ENCODE data around the gene ERP44.
"Not testable (repeated sequence)": the region's sequence is repeated elsewhere in the genome, so short reads cannot be mapped to it uniquely, and the experiment has no call there.

ERP44 gene

DNA sequence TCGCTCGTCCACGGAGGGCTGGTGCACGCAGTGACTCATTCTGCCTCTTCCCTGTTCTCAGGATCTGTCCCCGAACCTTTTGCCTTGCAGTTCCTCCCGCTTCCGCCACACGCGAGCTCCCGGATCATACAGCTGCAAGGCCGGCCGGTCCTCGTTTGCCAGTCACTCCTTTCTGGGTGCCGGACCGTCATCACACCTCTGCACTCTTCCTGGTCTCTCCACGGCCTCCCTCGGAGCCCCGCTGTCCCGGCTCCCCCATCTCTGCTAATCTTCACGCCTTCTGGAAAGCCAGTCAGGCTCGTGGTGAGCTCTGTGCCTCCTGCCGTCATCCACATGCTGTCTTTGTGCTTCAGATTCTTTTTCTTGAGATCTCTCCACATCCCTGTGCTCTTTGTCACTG is 100.5 kb downstream of the ERP44 start:
- no peak for DNase-seq

DNA sequence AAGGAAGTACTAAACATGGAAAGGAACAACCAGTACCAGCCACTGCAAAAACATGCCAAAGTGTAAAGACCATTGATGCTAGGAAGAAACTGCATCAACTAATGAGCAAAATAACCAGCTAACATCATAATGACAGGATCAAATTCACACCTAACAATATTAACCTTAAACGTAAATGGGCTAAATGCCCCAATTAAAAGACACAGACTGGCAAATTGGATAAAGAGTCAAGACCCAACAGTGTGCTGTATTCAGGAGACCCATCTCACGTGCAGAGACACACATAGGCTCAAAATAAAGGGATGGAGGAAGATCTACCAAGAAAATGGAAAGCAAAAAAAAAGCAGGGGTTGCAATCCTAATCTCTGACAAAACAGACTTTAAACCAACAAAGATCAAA is 108.3 kb downstream of the ERP44 start:
- not testable (repeated sequence) for DNase-seq

DNA sequence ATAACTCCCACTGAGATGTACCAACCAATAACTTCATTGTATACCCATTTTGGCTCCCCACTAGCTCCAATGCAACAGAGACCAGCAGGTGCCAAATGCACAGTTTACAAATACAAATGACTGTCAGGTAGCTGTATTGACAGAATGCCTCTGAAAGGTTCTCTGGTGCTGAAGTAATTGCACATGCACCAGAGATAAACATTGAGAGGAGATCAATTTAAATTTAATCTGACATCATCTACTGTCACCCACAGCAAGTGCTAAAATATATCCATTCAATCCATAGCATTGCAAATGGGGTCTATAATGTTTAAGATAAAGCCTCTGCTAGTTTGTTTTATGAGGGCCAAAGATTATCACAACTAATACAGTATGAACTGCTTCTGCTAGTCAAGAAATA is 112.2 kb downstream of the ERP44 start:
- no peak for DNase-seq

DNA sequence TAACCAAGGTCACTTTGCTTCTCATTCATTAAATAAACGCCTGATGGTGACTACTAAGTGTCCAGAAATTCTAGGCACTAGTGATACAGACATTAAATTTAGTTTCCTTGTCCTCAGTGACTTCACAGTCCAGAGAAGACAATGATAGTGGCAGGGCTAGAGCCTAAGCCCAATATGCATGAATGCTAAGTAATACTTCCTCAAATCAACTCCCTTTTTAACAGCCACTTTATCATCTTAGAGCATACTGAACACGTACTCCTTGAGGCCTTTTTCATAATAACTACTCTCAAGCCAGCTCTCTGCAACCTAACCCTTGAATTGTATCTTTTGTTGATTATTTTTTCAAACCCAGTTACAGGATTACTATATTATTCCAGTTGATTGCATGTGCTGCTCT is 118.2 kb downstream of the ERP44 start:
- DNase-seq: no peak

DNA sequence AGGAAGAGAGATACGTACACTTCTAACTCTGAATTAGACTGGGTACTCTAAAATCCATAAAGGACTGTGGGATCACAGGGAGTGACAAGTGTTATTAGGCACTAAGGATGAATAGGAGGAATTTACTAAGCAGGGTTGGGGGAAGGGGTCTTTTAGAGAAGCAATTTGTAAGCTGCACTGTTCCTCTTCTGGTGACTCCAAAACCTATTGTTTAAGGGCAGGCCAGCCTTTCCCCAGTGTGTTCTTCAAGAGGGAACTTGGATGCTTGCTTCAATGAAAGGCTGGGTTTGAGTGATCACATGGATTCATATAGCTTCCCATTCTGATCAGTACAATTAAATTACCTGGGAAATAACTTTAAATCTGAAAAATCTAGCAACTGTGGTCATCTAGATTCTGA is 120.6 kb downstream of the ERP44 start:
- peak; percentile 17 for DNase-seq

DNA sequence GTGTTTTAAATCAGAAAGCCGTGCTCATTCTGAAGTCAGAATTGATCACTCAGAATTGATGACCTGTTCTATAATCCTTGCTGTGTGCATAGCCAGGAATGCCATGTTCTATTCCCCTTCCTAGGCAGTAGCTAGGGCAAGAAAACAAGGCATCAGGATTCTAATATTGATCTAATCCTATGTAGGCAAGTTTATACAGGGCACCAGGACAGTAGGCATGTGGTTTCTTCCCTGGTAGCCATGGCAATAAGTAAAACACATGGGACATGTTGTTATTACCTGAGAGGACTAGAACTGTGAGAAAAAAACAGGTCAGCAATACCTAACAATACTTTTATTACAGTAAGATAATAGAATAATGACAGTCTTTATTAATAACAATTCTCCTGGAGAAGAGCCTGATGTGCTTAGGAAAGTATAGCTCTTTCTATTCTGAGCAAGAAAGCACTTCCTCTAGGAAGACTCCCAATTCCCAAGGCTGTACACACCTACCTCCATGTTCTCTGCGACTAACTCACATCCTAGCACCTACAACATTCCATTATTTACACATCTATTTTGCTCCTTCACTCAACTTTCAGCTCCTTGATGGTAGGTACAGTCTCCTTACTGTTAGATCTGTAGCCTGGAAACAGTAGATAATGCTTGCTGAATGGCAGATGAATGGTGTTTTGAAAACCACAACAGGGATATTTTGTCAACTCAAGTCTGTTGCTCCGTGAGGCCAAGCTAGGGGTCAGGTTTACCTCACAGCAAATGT is 121.6 kb downstream of the ERP44 start:
- no peak for DNase-seq

DNA sequence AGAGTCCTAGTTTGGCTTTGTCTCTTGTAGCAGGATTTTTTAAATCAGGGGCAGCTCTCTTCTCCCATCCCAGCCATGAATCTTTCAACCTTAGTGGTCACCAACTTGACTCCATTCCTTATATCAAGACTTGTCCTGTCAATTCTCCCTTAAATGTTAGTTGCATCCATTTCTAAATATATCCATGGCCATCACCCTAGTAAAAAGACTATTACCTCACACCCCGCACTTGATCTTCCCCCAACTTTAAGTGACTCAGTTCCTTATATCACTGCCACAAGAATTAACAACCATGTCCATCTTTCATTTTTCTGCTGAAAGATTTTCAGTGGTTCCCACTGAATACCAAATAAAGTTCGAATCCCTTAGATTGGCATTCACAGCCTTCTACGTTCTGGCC is 125.3 kb downstream of the ERP44 start:
- DNase-seq: no peak

DNA sequence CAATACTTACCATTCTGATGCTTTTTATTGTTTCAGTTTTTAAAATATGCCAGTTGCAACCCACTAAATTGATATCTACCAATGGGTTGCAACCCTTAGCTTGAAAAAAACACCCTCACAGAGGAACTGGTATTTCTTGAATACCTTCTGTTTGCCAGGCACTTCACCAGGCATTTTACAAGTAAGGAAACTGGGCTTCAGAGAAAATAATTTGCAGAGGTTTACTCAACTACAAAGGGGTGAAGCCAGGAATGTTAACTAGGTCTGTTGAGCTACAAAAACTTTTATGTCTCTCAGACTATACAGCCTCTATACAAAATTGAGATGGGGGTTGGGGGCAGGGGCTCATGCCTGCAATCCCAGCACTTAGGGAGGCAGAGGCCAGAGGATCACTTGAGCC is 127.4 kb downstream of the ERP44 start:
- no peak for DNase-seq

DNA sequence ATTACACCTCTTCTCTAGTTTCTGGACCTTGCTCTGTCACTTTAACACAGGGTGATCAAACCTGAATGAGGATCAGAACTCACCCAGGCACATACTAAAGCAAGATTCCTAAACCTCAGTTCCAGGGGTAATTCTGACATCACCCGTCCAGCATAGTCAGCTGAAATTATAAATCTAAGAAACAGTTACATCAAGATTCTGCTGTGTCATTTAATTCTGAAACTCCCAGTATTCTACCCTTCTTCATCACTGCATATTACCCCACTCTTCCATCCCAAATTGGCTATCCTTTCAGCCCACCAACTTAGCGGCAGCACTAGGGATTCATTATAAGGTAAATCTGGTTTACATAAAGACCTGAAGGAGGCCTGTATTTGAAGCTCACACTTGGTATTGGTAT is 128.3 kb downstream of the ERP44 start:
- DNase-seq: no peak

DNA sequence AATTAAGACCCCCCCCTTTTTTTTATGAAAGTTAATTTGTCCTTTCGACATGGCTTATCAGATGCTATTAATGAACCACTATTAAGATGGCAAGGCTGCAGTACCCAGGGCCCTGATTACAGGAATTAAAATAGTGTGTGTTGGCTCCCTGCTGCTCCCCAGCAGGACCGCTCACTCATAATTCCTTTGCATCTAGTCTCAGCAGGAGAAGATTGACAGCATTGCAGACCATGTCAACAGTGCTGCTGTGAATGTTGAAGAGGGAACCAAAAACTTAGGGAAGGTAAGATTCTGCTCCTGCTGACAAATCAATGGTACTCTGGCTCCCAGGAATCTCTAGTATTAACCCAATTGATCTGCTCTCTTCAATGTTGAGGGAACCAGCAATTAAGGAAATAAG is 131.3 kb downstream of the ERP44 start:
- no peak for DNase-seq

DNA sequence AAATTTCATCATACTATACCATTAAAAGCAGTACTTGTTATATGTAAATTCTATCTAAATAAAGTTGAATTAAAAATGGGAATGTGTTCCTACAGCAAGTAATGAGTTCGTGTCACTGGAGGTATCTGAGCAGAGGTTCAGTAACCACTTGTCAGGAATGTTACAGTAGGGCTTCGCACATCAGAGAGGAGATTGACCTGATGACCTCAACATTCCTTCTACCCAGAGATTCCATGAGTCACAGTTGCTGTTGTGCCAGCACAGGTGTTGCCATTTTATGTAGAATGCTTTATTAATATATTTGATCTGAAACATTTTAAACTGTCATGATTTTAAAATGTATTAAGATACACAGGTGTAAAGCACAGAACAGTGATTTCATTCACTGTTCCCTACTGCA is 132.1 kb downstream of the ERP44 start:
- no peak for DNase-seq

DNA sequence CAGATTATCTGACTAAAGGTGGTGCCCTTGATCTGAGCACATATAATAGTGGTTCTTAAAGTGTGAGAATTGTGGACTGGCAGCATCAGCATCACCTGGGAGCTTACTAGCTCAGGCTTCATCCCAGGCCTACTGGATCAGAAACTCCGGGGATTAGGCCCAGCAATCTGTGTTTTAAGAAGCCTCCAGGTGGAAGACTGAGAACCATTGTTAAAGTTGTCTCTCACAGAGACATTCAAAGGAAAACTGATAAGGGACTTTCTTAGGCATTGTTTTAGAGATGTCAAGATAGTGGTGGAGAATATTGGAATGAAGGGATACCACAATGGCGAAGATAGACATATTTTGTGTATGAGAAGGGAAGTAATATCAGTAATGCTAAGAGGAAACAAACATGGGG is 132.8 kb downstream of the ERP44 start:
- no peak for DNase-seq

DNA sequence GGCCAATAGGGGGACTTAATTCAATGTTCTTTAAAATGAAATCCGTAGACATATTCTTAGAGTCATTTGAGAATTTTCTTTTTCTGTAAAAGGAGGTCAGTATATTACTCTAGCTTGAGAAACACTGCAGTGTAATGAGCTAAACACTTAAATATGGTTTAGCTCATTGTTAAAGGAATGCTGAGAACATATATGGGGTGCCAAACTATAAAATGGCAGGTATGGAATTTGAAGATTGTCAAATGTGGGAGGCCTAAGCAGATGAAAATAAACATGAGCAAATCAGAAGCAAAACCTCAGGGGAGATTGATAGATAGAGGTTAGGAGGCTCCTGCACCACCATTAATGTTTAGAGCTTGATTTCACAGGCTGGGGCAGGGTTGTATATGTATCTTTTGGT is 134.5 kb downstream of the ERP44 start:
- DNase-seq: no peak

DNA sequence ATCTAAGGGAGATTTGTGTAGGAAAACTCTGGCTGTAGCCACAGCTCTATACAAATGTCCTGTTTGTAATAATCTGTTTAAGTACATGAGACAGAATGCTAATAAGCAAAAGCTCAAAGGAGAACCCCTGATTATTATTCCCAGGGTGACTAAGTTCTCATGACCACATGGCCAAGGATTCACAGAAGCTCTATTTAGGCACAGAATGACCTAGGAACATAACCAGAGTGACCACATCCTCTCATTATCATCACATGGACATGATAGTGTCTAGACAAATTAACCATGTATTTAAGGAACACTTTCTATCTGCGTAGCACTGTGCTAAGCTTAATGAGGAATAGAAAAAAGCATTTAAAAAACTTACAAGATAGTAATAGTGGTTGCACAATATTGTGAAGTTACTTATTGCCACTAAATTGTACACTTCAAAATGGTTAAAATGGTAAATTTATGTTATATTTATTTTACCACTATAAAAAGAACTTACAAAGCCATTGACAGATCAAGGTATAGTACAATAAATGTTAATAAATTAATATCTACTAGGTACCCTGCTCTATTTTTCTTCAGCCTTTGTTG is 136.0 kb downstream of the ERP44 start:
- no peak for DNase-seq

DNA sequence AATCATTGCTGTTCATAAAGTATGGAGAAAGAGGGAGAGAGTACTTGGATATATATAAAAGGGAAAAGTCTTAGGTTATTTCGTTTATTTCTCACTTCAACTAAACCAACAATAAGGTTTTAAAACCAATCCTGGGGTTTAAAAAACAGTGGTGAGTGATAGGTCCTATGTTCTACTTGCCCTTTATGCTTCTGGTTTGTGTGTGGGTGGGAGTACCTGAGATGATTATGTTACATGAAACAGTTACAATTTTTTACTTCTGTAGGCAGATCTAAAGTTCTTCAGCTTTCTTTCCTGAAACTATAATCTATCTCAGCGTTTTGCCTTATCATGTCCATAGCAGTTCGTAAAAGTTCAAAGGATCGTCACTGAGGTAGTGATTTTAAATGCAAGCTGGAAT is 143.2 kb downstream of the ERP44 start:
- no peak for DNase-seq

DNA sequence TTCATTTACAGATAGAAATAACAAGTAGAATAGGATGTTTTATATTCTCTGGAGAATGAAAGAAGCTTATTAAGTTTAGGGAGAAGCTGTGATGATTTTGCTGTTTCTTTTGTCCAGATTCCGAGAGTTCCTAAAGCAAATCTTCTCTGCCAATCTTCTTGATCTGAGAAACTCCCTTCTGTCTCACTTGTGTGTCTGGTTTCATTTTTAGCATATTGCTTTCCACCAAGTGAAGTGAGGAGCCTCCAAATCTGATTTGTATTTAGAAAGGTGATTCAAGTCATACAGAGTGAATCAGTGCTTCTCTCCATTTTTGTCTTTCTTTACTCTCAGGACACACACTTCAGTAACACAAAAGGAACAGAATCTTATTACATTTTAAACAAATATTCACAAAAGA is 144.0 kb downstream of the ERP44 start:
- no peak for DNase-seq

DNA sequence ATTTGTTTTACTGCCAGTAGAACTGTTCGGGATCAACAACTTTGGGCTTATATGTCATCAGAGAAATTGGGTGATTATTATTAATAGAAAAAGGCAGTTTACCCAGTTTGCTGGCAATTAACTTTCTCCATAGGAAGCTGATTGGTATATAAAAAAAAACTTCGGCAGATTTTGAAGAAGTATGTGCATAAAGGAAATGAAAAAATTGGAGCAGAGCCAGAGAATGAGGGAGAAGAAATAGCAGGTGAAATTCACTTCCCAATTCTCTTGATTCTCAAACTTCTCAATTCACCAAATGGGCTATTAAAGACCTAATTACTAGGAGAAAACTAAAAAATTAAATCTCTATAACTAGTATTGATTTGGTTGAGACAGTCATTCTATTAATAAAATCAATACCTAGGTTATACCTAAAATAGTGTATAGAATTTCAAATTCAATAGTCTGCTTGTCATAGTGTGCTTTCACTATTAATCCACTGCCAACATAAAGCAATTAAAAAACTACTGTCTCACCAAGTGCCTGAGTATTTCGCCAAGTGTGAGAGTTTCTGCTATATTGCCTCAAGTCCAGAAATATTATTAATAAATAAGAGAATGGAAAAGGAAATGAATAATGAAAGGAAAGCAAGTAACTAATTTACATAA is 144.8 kb downstream of the ERP44 start:
- no peak for DNase-seq

DNA sequence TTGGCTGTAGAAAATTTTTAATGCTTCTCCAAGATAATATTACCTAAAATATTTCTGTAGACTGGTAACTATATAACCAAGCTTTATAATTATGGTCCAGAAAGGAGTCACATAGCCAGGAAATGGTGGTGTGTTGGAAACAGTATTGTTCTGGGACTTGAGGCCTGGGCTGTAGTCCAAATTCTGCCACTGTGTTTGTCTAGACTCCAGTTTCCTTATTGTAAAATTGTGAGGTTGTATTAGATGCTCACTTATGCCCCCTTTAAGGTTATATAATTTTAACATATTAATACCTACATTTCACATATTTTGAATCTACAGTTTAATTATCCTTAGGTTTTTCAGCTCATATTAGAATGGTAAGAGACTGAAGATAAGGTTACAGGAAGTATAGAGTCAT is 149.9 kb downstream of the ERP44 start:
- no peak for DNase-seq

DNA sequence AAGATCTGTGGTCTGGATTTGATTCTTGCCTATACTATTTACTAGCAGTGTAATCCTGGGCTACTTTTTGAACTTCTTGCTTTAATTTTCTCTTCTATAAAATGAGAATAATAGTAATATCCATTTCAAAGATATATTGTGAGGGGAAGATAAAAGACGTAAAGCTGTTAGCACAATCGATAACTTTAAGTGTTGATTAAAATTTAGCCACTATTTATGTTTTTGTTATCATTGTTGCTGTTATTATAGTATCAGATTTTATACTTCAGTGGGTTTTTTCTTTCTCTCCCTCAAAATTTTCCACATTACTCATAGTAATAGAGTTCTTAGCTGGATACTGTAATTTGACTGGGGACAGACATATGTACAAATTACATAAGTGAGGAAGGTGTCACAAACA is 150.3 kb downstream of the ERP44 start:
- DNase-seq: no peak

DNA sequence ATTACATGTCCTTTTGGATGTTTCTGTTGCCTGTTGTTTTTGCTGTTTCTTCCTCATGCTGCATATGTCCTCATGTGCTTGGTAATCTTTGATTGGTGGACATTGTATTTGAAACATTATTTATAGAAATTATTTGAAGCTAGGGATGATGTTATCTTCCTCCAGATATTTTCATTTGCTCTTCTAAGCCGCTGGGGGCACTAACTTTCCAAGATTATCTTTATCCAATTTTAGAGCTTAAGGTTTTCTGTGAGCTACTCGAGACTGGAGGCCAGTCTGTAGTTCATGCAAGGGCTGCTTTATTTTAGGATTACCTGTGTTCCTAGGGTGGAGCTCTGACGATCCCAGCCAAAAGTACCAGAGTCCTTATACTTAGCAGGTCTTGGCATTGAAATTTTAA is 151.4 kb downstream of the ERP44 start:
- no peak for DNase-seq

DNA sequence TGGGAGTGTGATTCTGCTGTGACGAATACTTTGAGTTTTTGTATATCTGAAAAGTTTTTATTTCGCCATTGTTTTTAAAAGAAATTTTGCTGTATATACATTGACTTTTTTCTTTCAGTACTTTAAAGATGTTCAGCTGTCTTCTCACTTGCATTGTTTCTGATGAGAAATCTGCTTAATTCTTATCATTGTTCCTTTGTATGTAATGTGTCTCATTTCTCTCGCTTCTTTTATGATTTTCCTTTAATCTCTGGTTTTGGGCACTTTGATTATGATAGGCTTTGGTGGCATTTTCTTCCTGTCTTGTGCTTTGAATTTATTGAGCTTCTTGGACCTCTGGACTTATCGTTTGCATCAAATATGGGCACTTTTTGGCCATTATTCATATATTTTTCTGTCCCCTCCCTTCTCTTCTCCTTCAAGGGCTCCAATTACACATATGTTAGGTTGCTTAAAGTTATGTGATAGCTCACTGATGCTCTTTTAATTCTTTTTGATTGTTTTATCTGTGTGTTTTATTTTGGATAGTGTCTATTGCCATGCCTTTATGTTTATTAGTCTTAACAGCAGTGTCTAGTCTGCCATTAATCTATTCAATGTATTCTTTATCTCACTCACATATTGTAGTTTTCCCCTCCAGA is 161.7 kb downstream of the ERP44 start:
- no peak for DNase-seq

DNA sequence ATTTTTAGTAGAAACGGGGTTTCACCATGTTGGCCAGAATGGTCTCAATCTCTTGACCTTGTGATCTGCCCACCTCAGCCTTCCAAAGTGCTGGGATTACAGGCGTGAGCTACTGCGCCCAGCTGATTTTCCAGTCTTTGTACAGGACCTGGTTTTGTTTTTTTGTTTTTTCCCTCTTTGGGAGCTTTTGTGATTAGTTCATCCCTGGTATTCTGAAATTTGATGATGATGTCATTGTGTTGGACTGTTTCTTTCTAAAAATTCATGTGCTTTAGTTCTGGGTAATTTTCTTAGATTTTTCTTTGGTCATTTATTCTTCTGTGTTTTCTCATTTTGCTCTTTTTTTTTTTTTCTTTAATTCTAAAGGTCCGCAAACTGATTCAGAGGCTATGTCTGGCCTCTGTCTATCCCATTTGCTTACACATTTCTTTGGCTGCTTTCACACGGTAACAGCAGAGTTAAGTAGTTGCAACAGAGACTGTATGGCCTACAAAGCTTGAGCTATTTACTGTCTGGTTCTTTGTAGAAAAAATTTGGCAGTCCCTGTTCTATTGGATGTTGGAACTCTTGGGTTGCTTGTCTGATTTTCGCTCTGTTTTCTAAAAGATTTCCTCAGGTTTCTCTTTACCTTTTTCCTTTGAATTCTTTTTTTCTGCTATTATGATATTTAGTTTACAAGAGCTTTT is 167.5 kb downstream of the ERP44 start:
- no peak for DNase-seq

DNA sequence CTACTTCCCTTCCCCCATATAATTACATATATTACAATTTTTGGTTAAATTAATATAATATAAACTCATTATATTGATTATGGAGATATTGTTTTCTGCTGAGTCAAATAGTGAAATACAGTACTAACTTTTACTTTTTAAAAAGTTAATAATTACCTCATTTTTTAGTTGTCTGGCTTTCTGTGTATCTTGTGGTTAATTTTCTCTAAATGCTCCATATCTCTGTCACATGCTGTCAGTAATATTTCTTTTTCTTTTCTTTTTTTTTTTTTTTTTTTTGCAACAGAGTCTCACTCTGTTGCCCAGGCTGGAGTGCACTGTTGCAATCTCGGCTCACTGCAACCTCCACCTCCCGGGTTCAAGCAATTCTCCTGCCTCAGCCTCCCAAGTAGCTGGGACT is 169.1 kb downstream of the ERP44 start:
- no peak for DNase-seq
